Measurements from ENCODE around the gene CNIH2. TPM values are rescaled to one million over a fixed set of nuclear protein-coding genes. Genes with fewer than 3 reads are reported as not detected.

Gene CNIH2
- total and polyA plus RNA-seq, 2 of the 13 experiments (the other 11 are each of a cell fraction or from before 2014, with no cell fraction given) = 0.60 to 0.69 TPM

DNA sequence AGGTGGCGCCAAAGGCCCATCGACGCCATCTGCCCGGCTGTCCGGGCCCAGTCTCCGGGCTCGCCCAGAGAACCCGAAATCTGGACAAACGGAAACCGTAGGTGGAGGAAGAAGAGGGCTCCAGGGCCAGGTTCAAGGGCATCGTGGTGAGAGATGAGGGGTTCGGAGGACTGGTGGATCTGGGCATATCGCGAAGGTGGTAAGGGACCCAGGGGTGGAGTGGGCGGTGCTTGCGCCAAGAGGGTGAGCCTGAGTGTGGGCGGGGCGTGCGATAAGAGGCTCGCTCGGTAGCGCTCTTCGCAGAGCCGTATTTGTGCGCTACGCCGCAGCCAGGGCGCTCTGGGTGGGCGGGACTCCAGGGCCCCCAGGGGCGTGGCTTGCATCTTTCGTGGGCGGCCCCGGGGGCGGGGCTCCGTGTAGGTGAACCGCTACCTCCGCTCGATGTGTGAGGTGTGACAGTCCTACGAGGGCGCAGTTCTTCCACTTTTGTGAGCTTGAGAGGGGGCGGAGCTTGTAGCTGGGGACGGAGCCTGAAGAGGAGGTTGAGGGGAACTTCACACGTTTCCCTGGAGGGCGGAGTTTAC lies 34.1 kb downstream of the CNIH2 start (continued):
- TF ChIP-seq, protein P1, sequence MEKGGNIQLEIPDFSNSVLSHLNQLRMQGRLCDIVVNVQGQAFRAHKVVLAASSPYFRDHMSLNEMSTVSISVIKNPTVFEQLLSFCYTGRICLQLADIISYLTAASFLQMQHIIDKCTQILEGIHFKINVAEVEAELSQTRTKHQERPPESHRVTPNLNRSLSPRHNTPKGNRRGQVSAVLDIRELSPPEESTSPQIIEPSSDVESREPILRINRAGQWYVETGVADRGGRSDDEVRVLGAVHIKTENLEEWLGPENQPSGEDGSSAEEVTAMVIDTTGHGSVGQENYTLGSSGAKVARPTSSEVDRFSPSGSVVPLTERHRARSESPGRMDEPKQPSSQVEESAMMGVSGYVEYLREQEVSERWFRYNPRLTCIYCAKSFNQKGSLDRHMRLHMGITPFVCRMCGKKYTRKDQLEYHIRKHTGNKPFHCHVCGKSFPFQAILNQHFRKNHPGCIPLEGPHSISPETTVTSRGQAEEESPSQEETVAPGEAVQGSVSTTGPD (CRISPR knock-in tag; IDR thresholded peaks at IDR 0.05) = no peak
- TF ChIP-seq, protein P2, sequence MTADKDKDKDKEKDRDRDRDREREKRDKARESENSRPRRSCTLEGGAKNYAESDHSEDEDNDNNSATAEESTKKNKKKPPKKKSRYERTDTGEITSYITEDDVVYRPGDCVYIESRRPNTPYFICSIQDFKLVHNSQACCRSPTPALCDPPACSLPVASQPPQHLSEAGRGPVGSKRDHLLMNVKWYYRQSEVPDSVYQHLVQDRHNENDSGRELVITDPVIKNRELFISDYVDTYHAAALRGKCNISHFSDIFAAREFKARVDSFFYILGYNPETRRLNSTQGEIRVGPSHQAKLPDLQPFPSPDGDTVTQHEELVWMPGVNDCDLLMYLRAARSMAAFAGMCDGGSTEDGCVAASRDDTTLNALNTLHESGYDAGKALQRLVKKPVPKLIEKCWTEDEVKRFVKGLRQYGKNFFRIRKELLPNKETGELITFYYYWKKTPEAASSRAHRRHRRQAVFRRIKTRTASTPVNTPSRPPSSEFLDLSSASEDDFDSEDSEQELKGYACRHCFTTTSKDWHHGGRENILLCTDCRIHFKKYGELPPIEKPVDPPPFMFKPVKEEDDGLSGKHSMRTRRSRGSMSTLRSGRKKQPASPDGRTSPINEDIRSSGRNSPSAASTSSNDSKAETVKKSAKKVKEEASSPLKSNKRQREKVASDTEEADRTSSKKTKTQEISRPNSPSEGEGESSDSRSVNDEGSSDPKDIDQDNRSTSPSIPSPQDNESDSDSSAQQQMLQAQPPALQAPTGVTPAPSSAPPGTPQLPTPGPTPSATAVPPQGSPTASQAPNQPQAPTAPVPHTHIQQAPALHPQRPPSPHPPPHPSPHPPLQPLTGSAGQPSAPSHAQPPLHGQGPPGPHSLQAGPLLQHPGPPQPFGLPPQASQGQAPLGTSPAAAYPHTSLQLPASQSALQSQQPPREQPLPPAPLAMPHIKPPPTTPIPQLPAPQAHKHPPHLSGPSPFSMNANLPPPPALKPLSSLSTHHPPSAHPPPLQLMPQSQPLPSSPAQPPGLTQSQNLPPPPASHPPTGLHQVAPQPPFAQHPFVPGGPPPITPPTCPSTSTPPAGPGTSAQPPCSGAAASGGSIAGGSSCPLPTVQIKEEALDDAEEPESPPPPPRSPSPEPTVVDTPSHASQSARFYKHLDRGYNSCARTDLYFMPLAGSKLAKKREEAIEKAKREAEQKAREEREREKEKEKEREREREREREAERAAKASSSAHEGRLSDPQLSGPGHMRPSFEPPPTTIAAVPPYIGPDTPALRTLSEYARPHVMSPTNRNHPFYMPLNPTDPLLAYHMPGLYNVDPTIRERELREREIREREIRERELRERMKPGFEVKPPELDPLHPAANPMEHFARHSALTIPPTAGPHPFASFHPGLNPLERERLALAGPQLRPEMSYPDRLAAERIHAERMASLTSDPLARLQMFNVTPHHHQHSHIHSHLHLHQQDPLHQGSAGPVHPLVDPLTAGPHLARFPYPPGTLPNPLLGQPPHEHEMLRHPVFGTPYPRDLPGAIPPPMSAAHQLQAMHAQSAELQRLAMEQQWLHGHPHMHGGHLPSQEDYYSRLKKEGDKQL (CRISPR knock-in tag; IDR thresholded peaks at IDR 0.05; ENCODE audit: low read depth) = no peak
- TF ChIP-seq SP1 (IDR thresholded peaks at IDR 0.05) (no peak), SP1 (CRISPR knock-in tag; IDR thresholded peaks at IDR 0.05) (peak; percentile 84), ZZZ3 (CRISPR knock-in tag; IDR thresholded peaks at IDR 0.05; ENCODE audit: borderline replicate concordance) (no peak), EED (CRISPR knock-in tag; IDR thresholded peaks at IDR 0.05) (0 out of 2 replicates have a peak, but pooled peaks have one; percentile 75), SCMH1 (CRISPR knock-in tag; IDR thresholded peaks at IDR 0.05; ENCODE audit: borderline replicate concordance) (no peak), ASH2L (IDR thresholded peaks at IDR 0.05; ENCODE audit: insufficient read length, low read depth, low read length) (peak; percentile 44), ETV5 (CRISPR knock-in tag; IDR thresholded peaks at IDR 0.05; ENCODE audit: borderline replicate concordance) (peak; percentile 37), ZNF17 (CRISPR knock-in tag; IDR thresholded peaks at IDR 0.05) (no peak), RAD51 (IDR thresholded peaks at IDR 0.05; ENCODE audit: borderline replicate concordance) (no peak), ZNF562 (CRISPR knock-in tag; IDR thresholded peaks at IDR 0.05; ENCODE audit: borderline replicate concordance) (no peak), ZNF7 (CRISPR knock-in tag; IDR thresholded peaks at IDR 0.05) (peak; percentile 67), ZNF570 (CRISPR knock-in tag; IDR thresholded peaks at IDR 0.05; ENCODE audit: borderline replicate concordance) (0 out of 2 replicates have a peak, but pooled peaks have one; percentile 46), ZNF383 (CRISPR knock-in tag; IDR thresholded peaks at IDR 0.05; ENCODE audit: borderline replicate concordance) (no peak), ZNF549 (CRISPR knock-in tag; IDR thresholded peaks at IDR 0.05) (no peak), RBAK (CRISPR knock-in tag; IDR thresholded peaks at IDR 0.05) (no peak), ZNF775 (CRISPR knock-in tag; IDR thresholded peaks at IDR 0.05; ENCODE audit: borderline replicate concordance) (no peak), HDAC6 (IDR thresholded peaks at IDR 0.05; ENCODE audit: low read depth, low read length) (no peak), ZNF605 (CRISPR knock-in tag; IDR thresholded peaks at IDR 0.05) (peak; percentile 72; the same call in 1 of the 2 replicates), POLR2G (IDR thresholded peaks at IDR 0.05; ENCODE audit: low read depth, low read length) (peak; percentile 32), MYNN (CRISPR knock-in tag; IDR thresholded peaks at IDR 0.05; ENCODE audit: low read depth) (0 out of 2 replicates have a peak, but pooled peaks have one; percentile 60)
- TF ChIP-seq, protein P3, sequence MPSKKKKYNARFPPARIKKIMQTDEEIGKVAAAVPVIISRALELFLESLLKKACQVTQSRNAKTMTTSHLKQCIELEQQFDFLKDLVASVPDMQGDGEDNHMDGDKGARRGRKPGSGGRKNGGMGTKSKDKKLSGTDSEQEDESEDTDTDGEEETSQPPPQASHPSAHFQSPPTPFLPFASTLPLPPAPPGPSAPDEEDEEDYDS (CRISPR knock-in tag; IDR thresholded peaks at IDR 0.05) = peak; percentile 80
- TF ChIP-seq, protein P4, sequence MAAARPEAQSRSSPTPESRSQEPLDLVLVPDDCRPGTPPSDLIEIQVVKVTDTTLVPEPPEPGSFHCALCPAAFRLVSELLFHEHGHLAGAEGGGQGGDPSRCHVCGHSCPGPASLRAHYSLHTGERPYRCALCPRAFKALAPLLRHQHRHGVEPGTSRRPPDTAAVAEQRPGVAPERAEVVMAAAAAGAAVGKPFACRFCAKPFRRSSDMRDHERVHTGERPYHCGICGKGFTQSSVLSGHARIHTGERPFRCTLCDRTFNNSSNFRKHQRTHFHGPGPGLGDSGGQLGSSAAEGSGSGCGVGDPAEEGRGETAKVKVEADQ (CRISPR knock-in tag; IDR thresholded peaks at IDR 0.05; ENCODE audit: borderline replicate concordance) = no peak

Measured in HepG2 (cell line).